Esophagus squamous epithelium (tissue), 4 donors: Measurements from ENCODE around the gene SULT2B1.

Experiments used
- CTCF ChIP-seq, 6 experiments: fragments of 450-650 bp in 4 of 6; fragments of 200-600 bp in 2 of 6; sonication (generic) in 2 of 6; IDR thresholded peaks; one replicate each; pipeline ENCODE4 v1.5.1; 2016 to 2019; ENCODE audit warnings: antibody characterized with exemption in 6 of 6, mild to moderate bottlenecking in 4 of 6, moderate library complexity in 4 of 6
- POLR2A ChIP-seq, 4 donors: fragments of 450-650 bp; IDR thresholded peaks; one replicate each; pipeline ENCODE4 v1.6.1; 2017; ENCODE audit warnings: antibody characterized with exemption in 4 of 4, mild to moderate bottlenecking in 4 of 4, moderate library complexity in 3 of 4

DNA sequence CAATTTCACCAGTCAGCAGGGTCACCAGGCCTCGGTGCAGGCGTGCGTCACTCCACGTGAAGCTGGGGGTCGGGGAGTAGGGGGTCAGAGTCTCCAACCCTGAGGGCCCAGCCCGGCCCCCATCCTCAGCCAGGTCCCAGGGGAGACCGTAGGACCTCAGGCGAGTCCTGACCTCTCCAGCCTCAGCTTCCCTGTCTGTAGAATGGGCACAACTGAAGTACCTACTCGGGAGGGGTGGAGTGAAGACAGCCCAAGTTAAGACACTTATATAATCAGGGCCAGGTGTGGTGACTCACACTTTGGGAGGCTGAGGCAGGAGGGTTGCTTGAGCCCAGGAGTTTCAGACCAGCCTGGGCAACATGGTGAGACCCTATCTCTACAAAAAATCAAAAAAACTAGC, 51.9 kb downstream of the SULT2B1 start:
- TF ChIP-seq CTCF (IDR thresholded peaks at IDR 0.05), result no peak
- TF ChIP-seq POLR2A (IDR thresholded peaks at IDR 0.05), result no peak
